ENCODE data around the gene SECISBP2. TPM values are rescaled to one million over a fixed set of nuclear protein-coding genes. Genes with fewer than 3 reads are reported as not detected.
"Not testable (repeated sequence)": the region's sequence is repeated elsewhere in the genome, so short reads cannot be mapped to it uniquely, and the experiment has no call there.

SECISBP2 gene
- total RNA-seq, 4 donors from 2014 or later = 66.6 to 152 (median 101) TPM

DNA sequence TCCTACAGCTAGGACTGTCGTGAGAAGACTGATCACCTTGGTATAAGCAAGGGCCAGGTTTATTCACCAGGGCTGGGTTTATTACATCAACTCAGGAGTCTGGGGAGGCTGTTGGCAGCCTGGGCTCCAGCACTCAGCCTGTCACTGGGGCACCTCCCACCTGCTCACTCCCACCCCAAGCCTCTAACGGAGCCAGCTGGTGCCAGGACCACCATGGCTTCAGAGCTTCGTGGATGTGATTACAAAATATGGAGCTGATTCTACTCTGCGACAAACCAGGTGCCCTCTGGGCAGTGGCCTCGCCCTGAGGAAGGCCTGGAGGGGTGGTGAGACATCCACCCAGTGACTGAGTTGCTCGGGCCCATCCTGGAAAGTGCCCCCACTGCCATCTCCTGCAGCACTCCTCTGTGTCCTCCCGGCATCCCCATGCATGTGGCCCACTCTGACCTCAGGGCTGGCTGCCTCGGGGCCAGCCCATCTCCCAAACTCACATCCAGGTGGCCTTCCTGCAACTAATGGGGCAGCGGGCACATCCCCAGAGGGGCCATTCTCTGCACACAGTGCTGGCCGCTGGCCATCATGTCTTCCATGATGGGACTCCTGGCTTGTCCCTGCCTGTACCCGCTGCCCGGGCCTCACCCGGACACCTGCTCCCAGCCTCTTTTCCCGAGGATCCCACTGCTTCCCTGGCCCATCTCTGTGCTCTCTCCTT lies 49.6 kb downstream of the SECISBP2 start:
- H3K4me1 ChIP-seq = no peaks in the 10 kb centered on the region
- TF ChIP-seq, protein P1, sequence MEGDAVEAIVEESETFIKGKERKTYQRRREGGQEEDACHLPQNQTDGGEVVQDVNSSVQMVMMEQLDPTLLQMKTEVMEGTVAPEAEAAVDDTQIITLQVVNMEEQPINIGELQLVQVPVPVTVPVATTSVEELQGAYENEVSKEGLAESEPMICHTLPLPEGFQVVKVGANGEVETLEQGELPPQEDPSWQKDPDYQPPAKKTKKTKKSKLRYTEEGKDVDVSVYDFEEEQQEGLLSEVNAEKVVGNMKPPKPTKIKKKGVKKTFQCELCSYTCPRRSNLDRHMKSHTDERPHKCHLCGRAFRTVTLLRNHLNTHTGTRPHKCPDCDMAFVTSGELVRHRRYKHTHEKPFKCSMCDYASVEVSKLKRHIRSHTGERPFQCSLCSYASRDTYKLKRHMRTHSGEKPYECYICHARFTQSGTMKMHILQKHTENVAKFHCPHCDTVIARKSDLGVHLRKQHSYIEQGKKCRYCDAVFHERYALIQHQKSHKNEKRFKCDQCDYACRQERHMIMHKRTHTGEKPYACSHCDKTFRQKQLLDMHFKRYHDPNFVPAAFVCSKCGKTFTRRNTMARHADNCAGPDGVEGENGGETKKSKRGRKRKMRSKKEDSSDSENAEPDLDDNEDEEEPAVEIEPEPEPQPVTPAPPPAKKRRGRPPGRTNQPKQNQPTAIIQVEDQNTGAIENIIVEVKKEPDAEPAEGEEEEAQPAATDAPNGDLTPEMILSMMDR (IDR thresholded peaks at IDR 0.05) = no peak
- TF ChIP-seq POLR2A (IDR thresholded peaks at IDR 0.05) = no peak
- H3K9me3 ChIP-seq = no peaks in the 10 kb centered on the region
- no peak overlapping the region for H3K4me3 ChIP-seq
- H3K27ac ChIP-seq = no peak overlapping the region
- H3K27me3 ChIP-seq = no peaks in the 10 kb centered on the region
- DNase-seq = no peak
- H3K36me3 ChIP-seq = no peaks in the 10 kb centered on the region

DNA sequence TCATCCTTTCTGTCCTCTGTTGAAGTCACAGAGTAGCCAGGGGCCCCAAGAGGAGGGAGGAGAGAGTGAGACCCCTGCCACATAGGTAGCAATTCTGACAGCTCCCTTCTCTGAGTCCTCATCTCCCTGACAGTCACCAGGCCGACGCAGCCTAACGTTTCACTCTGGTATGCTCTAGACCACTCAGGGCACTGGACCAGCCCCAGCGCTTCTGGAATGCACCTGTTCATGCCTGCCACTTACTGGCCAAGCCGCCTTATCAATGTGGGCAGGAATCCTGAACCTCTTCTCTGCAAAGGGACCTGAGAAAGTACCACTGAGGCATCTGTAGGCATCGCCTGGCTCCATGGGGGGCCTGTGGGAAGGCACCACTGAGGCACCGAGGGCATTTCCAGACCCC lies 50.2 kb downstream of the SECISBP2 start:
- no peak overlapping the region for H3K4me3 ChIP-seq
- H3K4me1 ChIP-seq = no peaks in the 10 kb centered on the region
- no peaks in the 10 kb centered on the region for H3K36me3 ChIP-seq
- DNase-seq = no peak
- TF ChIP-seq, protein P1 (IDR thresholded peaks at IDR 0.05) = no peak
- no peak for TF ChIP-seq POLR2A (IDR thresholded peaks at IDR 0.05)
- H3K27ac ChIP-seq = no peak overlapping the region
- H3K27me3 ChIP-seq = no peaks in the 10 kb centered on the region
- no peaks in the 10 kb centered on the region for H3K9me3 ChIP-seq

DNA sequence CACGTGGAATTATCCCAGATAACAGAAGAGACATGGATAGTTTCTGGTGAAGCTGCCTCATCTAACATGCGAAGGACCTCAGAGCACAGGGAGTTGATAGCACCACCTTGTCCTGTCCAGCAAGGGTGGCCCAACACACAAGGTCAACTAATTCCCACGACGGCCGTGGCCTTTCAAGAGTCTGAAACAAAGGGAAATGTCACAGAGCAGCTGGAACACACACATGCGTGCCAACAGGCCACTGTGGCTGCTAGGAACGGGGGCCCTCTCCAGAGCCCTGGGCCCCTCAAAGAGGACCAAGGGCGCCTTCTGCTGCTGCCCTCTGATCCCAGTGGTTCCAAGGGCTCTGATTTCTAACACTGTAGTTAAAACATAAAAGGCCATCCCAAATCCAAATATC lies 50.7 kb downstream of the SECISBP2 start:
- Histone ChIP-seq H3K27ac (no peak overlapping the region), H3K9me3 (no peaks in the 10 kb centered on the region), H3K27me3 (no peaks in the 10 kb centered on the region), H3K36me3 (no peaks in the 10 kb centered on the region), H3K4me3 (no peak overlapping the region), H3K4me1 (no peaks in the 10 kb centered on the region)
- TF ChIP-seq, protein P1 (IDR thresholded peaks at IDR 0.05) = no peak
- no peak for TF ChIP-seq POLR2A (IDR thresholded peaks at IDR 0.05)
- DNase-seq = no peak

DNA sequence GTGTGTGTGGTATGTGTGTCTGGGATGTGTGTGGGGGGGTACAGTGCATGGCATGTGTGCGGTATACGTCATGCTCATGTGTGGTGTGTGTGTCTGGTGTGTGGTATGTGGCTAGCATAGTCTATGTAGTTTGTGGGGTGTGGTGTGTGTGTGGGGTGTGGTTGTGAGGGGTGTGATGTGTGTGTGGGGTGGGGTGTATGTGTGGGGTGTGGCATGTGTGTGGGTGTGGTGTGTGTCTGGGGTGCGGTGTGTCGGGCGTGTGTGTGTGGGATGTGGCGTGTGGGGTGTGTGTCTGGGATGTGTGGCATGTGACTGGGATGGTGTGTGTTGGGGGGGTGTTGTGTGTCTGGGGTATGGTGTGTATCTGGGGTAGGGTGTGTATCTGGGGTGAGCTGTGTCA lies 52.3 kb downstream of the SECISBP2 start:
- TF ChIP-seq, protein P1 (IDR thresholded peaks at IDR 0.05) = no peak
- no peak for TF ChIP-seq POLR2A (IDR thresholded peaks at IDR 0.05)
- no peak overlapping the region for H3K27ac ChIP-seq
- H3K27me3 ChIP-seq = no peaks in the 10 kb centered on the region
- H3K36me3 ChIP-seq = no peaks in the 10 kb centered on the region
- peaks cover 0 to 8% (median 2%) of the 10 kb centered on the region in 4 donors for H3K4me1 ChIP-seq
- no peak overlapping the region for H3K4me3 ChIP-seq
- H3K9me3 ChIP-seq = no peaks in the 10 kb centered on the region
- DNase-seq = no peak

DNA sequence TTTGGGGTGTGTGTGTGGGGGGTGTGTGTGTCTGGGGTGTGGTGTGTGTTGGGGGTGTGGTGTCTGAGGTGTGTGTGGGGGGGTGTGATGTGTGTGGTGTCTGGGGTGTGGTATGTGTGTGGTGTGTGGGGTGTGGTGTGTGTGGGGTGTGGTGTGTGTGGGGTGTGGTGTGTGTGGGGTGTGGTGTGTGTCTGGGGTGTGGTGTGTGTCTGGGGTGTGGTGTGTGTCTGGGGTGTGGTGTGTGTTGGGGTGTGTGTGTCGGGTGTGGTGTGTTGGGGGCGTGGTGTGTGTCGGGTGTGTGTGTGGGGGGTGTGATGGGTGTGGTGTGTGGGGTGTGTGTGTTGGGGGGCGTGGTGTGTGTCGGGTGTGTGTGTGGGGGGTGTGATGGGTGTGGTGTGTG lies 53.5 kb downstream of the SECISBP2 start:
- not testable (repeated sequence) for H3K9me3 ChIP-seq, H3K27ac ChIP-seq, DNase-seq, H3K4me1 ChIP-seq, H3K4me3 ChIP-seq, H3K27me3 ChIP-seq, H3K36me3 ChIP-seq

DNA sequence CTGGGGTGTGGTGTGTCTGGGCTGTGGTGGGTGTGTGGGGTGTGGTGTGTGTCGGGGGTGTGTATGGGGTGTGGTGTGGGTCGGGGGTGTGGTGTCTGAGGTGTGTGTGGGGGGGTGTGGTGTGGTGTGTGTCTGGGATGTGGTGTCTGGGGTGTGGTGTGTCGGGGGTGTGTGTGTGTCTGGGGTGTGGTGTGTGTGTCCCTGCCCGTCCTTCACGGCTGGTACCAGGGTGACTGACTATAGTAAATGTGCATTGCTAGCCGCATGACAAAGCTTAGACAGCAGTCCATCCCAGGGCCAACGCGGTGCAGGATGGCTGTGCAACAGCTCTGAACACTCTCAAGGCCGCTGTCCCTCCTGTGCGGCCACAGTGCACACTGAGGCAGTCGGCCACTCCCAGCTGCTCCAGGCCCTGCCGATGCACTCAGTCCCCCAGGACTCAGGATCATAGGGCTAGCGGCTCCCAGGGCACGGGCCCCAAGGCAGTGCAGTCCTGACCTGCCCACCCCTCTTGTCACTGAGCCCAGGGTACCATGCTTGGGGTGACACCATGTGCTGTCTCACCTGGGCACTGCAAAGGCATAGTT lies 54.0 kb downstream of the SECISBP2 start:
- no peak for DNase-seq
- no peak overlapping the region for H3K4me3 ChIP-seq
- H3K36me3 ChIP-seq = no peaks in the 10 kb centered on the region
- H3K4me1 ChIP-seq = peaks cover 0 to 8% (median 2%) of the 10 kb centered on the region in 4 donors
- no peaks in the 10 kb centered on the region for H3K27me3 ChIP-seq
- no peak overlapping the region for H3K27ac ChIP-seq
- H3K9me3 ChIP-seq = no peaks in the 10 kb centered on the region
- TF ChIP-seq, protein P1 (IDR thresholded peaks at IDR 0.05) = no peak
- no peak for TF ChIP-seq POLR2A (IDR thresholded peaks at IDR 0.05)

Measured in Peyer's patch (tissue), 4 donors.